Kidney epithelial cell (primary cell): ENCODE measurements around the gene PRTN3. TPM values are rescaled to one million over a fixed set of nuclear protein-coding genes. Genes with fewer than 3 reads are reported as not detected.
"Not testable (repeated sequence)": the region's sequence is repeated elsewhere in the genome, so short reads cannot be mapped to it uniquely, and the experiment has no call there.

ENCODE experiments used
- DNase-seq: peaks from one replicate; pipeline ENCODE4 v3.0.0-alpha.2; 2010; ENCODE audit warnings: low read depth
- H3K27me3 ChIP-seq: 2 replicates; pipeline ENCODE4 v1.6.0; 2011; ENCODE audit warnings: low read length; ENCODE audit not compliant: control insufficient read depth, insufficient read depth
- H3K36me3 ChIP-seq: 2 replicates; pipeline ENCODE4 v1.5.1; 2011; ENCODE audit warnings: low read length; ENCODE audit not compliant: control insufficient read depth, insufficient read depth
- H3K4me3 ChIP-seq: 2 replicates; pipeline ENCODE4 v1.5.1; 2011; ENCODE audit warnings: low read depth, mild to moderate bottlenecking, control low read depth, low read length
- total RNA-seq: library from RNA; depleted of rRNA; stranded (reverse); fragments of >200 nt; gene quantifications from 2 replicates; pipeline ENCODE4 v1.2.3, GENCODE V29; 2015
- TF ChIP-seq, protein P1 (sequence below): IDR thresholded peaks from 2 replicates; pipeline ENCODE4 v1.5.1; 2011; ENCODE audit warnings: mild to moderate bottlenecking, moderate library complexity, low read length, control low read depth, inconsistent platforms; ENCODE audit not compliant: insufficient read depth, poor library complexity, severe bottlenecking

PRTN3 gene
- total RNA-seq, 1 donor from 2014 or later = not detected

DNA sequence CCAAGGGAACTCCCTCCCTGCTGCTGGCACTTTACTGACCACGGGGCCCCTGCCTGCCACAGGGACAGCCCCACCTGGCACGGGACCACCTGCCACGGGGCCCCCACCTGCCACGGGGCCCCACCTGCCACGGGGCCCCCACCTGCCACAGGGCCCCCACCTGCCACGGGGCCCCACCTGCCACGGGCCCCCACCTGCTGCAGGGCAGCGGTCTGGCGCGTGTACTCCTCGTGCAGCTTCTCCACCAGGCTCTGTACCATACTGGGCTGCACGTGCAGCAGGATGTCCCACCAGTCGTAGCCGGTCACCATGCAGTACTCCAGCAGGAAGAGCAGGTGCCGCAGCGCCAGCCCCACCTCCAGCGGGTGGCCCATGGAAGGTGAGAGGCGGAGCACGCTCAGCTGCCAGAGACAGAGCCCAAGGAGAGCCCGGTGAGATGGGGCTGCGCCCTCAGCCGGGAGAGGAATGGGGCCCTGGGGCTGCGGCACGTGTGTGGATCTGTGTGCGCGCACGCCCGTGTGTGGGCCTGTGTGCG lies 36.0 kb downstream of the PRTN3 start:
- TF ChIP-seq, protein P1, sequence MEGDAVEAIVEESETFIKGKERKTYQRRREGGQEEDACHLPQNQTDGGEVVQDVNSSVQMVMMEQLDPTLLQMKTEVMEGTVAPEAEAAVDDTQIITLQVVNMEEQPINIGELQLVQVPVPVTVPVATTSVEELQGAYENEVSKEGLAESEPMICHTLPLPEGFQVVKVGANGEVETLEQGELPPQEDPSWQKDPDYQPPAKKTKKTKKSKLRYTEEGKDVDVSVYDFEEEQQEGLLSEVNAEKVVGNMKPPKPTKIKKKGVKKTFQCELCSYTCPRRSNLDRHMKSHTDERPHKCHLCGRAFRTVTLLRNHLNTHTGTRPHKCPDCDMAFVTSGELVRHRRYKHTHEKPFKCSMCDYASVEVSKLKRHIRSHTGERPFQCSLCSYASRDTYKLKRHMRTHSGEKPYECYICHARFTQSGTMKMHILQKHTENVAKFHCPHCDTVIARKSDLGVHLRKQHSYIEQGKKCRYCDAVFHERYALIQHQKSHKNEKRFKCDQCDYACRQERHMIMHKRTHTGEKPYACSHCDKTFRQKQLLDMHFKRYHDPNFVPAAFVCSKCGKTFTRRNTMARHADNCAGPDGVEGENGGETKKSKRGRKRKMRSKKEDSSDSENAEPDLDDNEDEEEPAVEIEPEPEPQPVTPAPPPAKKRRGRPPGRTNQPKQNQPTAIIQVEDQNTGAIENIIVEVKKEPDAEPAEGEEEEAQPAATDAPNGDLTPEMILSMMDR = no peak
- Histone ChIP-seq H3K4me3 (no peak overlapping the region), H3K36me3 (peaks cover 5% of the 10 kb centered on the region), H3K27me3 (no peaks in the 10 kb centered on the region)
- DNase-seq = no peak

DNA sequence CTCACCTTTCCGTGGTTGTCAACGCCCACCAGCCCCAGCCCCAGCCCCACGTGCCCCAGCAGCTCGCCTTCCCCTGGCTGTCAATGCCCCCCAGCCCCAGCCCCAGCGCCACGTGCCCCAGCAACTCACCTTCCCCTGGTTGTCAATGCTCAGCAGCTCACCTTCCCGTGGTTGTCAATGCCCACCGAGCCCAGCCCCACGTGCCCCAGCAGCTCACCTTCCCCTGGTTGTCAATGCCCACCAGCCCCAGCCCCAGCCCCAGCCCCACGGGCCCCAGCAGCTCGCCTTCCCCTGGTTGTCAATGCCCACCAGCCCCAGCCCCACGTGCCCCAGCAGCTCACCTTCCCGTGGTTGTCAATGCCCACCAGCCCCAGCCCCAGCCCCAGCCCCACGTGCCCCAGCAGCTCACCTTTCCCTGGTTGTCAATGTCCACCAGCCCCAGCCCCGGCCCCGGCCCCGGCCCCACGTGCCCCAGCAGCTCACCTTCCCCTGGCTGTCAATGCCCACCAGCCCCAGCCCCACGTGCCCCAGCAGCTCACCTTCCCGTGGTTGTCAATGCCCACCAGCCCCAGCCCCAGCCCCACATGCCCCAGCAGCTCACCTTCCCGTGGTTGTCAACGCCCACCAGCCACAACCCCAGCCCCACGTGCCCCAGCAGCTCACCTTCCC lies 37.3 kb downstream of the PRTN3 start:
- not testable (repeated sequence) for H3K36me3 ChIP-seq, DNase-seq, H3K27me3 ChIP-seq, H3K4me3 ChIP-seq

DNA sequence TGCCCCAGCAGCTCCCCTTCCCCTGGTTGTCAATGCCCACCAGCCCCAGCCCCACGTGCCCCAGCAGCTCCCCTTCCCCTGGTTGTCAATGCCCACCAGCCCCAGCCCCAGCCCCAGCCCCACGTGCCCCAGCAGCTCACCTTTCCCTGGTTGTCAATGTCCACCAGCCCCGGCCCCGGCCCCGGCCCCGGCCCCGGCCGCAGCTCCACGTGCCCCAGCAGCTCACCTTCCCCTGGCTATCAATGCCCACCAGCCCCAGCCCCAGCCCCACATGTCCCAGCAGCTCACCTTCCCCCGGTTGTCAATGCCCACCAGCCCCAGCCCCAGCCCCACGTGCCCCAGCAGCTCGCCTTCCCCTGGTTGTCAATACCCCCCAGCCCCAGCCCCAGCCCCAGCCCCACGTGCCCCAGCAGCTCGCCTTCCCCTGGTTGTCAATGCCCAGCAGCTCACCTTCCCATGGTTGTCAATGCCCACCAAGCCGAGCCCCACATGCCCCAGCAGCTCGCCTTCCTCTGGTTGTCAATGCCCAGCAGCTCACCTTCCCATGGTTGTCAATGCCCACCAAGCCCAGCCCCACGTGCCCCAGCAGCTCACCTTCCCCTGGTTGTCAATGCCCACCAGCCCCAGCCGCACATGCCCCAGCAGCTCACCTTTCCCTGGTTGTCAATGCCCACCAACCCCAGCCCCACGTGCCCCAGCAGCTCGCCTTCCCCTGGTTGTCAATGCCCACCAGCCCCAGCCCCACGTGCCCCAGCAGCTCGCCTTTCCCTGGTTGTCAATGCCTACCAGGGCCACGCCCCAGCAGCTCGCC lies 38.2 kb downstream of the PRTN3 start:
- not testable (repeated sequence) for H3K36me3 ChIP-seq, H3K4me3 ChIP-seq, DNase-seq, H3K27me3 ChIP-seq

DNA sequence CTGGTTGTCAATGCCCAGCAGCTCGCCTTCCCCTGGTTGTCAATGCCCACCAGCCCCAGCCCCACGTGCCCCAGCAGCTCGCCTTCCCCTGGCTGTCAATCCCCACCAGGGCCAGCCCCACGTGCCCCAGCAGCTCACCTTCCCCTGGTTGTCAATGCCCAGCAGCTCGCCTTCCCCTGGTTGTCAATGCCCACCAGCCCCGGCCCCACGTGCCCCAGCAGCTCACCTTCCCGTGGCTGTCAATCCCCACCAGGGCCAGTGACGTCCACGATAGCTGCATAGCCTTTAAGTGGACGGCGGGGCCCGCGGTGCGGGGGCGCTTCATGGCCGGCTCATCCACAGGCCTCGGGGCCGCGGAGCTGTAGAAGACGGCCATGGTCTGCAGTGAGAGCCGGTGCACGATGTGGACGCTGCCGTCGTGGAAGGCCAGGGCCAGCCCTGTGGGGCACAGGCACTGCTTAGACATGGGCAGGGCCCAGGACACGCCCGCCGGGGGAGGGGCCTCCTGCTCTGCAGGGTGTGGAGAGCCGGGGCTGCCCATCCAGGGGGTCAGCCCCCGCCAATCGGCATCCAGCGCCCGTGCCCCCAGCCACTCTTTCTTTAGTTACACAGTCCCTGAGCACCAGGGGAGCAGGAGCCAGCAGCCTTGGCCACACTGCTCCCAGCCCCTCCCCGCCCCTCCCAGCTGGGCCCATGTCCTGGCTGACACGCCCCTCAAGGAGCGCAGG lies 39.1 kb downstream of the PRTN3 start:
- Histone ChIP-seq H3K36me3 (no peaks in the 10 kb centered on the region), H3K27me3 (no peaks in the 10 kb centered on the region), H3K4me3 (no peak overlapping the region)
- TF ChIP-seq, protein P1 = no peak
- DNase-seq = no peak

DNA sequence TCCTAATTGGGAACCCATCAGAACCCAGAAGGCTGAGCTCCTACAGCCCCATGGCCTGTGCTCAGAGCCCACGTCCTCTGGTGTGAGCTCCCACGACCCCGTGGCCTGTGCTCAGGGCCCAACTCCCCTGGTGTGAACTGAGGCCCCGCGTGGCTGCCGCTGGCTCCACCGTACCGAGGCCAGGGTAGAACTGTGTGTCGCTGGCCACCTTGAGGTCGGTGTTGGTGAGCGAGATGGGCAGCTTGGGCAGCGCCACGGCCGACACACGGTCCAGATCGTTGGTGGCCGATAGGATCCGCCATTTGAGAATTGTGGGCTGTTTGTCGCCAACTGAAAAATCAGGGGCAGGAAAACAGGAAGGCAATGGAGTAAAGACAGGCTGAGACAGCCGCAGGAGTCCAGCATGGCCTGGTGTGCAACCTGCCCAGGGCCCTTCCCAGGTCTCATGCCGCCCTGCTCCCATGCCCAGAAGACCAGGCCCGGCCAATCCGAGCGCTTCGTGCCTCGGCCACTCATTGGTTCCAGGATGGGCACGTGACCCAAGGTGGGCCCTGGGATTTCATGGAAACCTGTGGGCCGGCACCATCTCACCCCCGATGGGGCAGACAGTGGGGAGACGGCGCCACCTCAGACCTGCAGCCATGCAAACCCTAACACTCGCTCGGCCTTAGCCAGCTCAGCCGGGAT lies 40.7 kb downstream of the PRTN3 start:
- Histone ChIP-seq H3K36me3 (no peaks in the 10 kb centered on the region), H3K4me3 (no peak overlapping the region), H3K27me3 (no peaks in the 10 kb centered on the region)
- TF ChIP-seq, protein P1 = no peak
- DNase-seq = no peak

DNA sequence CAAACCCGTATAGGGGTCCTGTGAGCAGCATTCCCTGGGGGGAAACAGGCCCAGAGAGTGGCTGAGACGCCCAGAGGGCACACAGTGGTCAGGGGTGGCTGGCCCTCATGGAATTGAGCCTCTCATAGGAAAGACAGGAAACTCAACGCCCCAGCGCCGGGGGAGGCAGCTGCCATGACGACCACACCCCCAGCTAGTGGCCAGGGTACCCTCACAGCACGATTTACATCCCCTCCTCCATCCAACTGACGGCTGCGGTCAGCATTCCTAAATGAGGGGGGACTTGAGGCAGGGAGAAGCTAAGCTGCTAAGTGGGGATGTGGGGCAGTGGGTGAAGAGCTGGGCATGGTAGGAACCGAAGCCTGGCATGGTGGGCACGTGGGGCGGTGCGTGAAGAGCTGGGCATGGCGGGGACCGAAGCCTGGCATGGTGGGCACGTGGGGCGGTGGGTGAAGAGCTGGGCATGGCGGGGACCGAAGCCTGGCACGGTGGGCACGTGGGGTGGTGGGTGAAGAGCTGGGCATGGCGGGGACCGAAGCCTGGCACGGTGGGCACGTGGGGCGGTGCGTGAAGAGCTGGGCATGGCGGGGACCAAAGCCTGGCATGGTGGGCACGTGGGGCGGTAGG lies 42.2 kb downstream of the PRTN3 start:
- no peaks in the 10 kb centered on the region for H3K27me3 ChIP-seq
- H3K4me3 ChIP-seq = no peak overlapping the region
- no peaks in the 10 kb centered on the region for H3K36me3 ChIP-seq
- TF ChIP-seq, protein P1 = no peak
- no peak for DNase-seq
